B cell (primary cell): ENCODE data around the gene MSX1. TPM values are rescaled to one million over a fixed set of nuclear protein-coding genes. Genes with fewer than 3 reads are reported as not detected.
A peak's percentile ranks its signal among the peaks of the same experiment; 100 is the strongest.

ENCODE experiments used
- ATAC-seq: fragments of 200-7000 bp; cut with Tn5 transposase; one replicate; pipeline ENCODE4 v1.10.0; 2021; ENCODE audit warnings: low read depth, mild to moderate bottlenecking, moderate number of reproducible peaks, moderate library complexity
- CTCF ChIA-PET: fragments of 350-600 bp; sonication (Branson Sonifier 250); formaldehyde crosslinking; loops from one replicate; lab custom pipeline; 2021; ENCODE audit warnings: antibody characterized with exemption, inconsistent platforms; lab: Charles Lee
- POLR2A ChIA-PET: fragments of 350-600 bp; sonication (Branson Sonifier 250); formaldehyde crosslinking; loops from one replicate; lab custom pipeline; 2021; ENCODE audit warnings: antibody characterized with exemption; lab: Charles Lee
- DNase-seq: peaks from one replicate; pipeline ENCODE4 v3.0.0; 2013
- H2AFZ ChIP-seq: 2 replicates; pipeline ENCODE4 v1.6.1; 2012; ENCODE audit warnings: mild to moderate bottlenecking, low read depth, low read length; ENCODE audit not compliant: insufficient read depth, poor library complexity, severe bottlenecking
- H3K27ac ChIP-seq, 2 donors: 1 replicate in 1 of 2; 2 replicates in 1 of 2; pipeline ENCODE4 v1.5.1; 2012 to 2013; ENCODE audit warnings: low read length in 2 of 2, mild to moderate bottlenecking in 2 of 2, moderate library complexity in 1 of 2
- H3K27me3 ChIP-seq, 4 experiments: fragments of 200-600 bp in 1 of 4; sonication (generic) in 1 of 4; replicated peaks in 1 of 4; 1 replicate in 2 of 4; 2 replicates in 2 of 4; pipeline versions ENCODE4 v1.6.1 to v1.7.0; 2013 to 2016; ENCODE audit warnings: low read length in 3 of 4, mild to moderate bottlenecking in 2 of 4, mixed read lengths in 1 of 4, moderate library complexity in 1 of 4; ENCODE audit not compliant: insufficient read depth in 4 of 4, control insufficient read depth in 3 of 4; ENCODE audit errors: control extremely low read depth in 1 of 4
- H3K36me3 ChIP-seq, 2 experiments: replicated peaks in 1 of 2; 1 replicate in 1 of 2; 2 replicates in 1 of 2; pipeline versions ENCODE4 v1.6.1 to v1.7.1; 2013; ENCODE audit warnings: low read length in 1 of 2; ENCODE audit not compliant: insufficient read depth in 2 of 2, control insufficient read depth in 1 of 2; ENCODE audit errors: control extremely low read depth in 1 of 2, extremely low read depth in 1 of 2
- H3K4me1 ChIP-seq, 2 donors: fragments of 200-600 bp in 1 of 2; sonication (generic) in 1 of 2; 1 replicate in 1 of 2; 2 replicates in 1 of 2; pipeline versions ENCODE4 v1.5.1 to v1.6.1; 2013 to 2017; ENCODE audit warnings: low read length in 2 of 2; ENCODE audit not compliant: control insufficient read depth in 2 of 2, insufficient read depth in 2 of 2
- H3K4me2 ChIP-seq: replicated peaks from 2 replicates; pipeline ENCODE3; 2012; ENCODE audit warnings: mild to moderate bottlenecking, low read depth, low read length; ENCODE audit not compliant: poor library complexity, severe bottlenecking
- H3K4me3 ChIP-seq, 5 experiments: fragments of 200-600 bp in 1 of 5; sonication (generic) in 1 of 5; 1 replicate in 3 of 5; 2 replicates in 2 of 5; pipeline versions ENCODE4 v1.5.1 to v1.7.0; 2011 to 2016; ENCODE audit warnings: low read length in 4 of 5, mild to moderate bottlenecking in 4 of 5, low read depth in 2 of 5, control low read depth in 1 of 5, moderate library complexity in 1 of 5; ENCODE audit not compliant: insufficient read depth in 1 of 5; ENCODE audit errors: control extremely low read depth in 1 of 5, extremely low read depth in 1 of 5
- H3K79me2 ChIP-seq: fragments of 200-600 bp; sonication (generic); one replicate; pipeline ENCODE4 v1.6.0; 2016; ENCODE audit warnings: low read length; ENCODE audit not compliant: control insufficient read depth, insufficient read depth
- H3K9ac ChIP-seq: fragments of 200-600 bp; sonication (generic); 2 replicates; pipeline ENCODE4 v1.6.1; 2017; ENCODE audit warnings: mild to moderate bottlenecking, low read length, moderate library complexity
- H3K9me3 ChIP-seq, 3 donors: one replicate each; pipeline versions ENCODE4 v1.6.1 to v1.7.1; 2013; ENCODE audit warnings: low read length in 2 of 3; ENCODE audit not compliant: control insufficient read depth in 2 of 3, insufficient read depth in 1 of 3; ENCODE audit errors: control extremely low read depth in 1 of 3
- H4K20me1 ChIP-seq: 2 replicates; pipeline ENCODE4 v1.6.0; 2012; ENCODE audit warnings: mild to moderate bottlenecking, low read length; ENCODE audit not compliant: insufficient read depth, control insufficient read depth, poor library complexity, severe bottlenecking
- H3K27ac Mint-ChIP-seq: one replicate; pipeline ENCODE4 v1.8.0; 2021; ENCODE audit warnings: mixed read lengths
- H3K27me3 Mint-ChIP-seq: one replicate; pipeline ENCODE4 v1.8.0; 2021; ENCODE audit warnings: mixed read lengths
- H3K4me1 Mint-ChIP-seq: one replicate; pipeline ENCODE4 v1.8.0; 2021; ENCODE audit warnings: mixed read lengths
- H3K4me3 Mint-ChIP-seq: one replicate; pipeline ENCODE4 v1.8.0; 2021; ENCODE audit warnings: mixed read lengths
- H3K9me3 Mint-ChIP-seq: one replicate; pipeline ENCODE4 v1.8.0; 2022; ENCODE audit warnings: mixed read lengths; ENCODE audit not compliant: insufficient read depth
- CTCF ChIP-seq: fragments of 200-600 bp; IDR thresholded peaks from one replicate; pipeline ENCODE4 v1.8.0; 2022; ENCODE audit warnings: antibody characterized with exemption, mild to moderate bottlenecking
- EZH2 ChIP-seq: IDR thresholded peaks from 2 replicates; pipeline ENCODE4 v1.6.1; 2012; ENCODE audit warnings: borderline replicate concordance, low read depth, mild to moderate bottlenecking, moderate library complexity, low read length; ENCODE audit not compliant: insufficient read depth, poor library complexity, severe bottlenecking
- WGBS: methylation state at CpG from one replicate; pipeline ENCODE4 v1.1.5; 2013; ENCODE audit warnings: missing lambda C conversion rate; ENCODE audit not compliant: insufficient coverage; 5-methylcytosine and 5-hydroxymethylcytosine counted together
- intact Hi-C: fragments of 100-400 bp; cut with micrococcal nuclease; formaldehyde crosslinking; loops from one replicate; pipeline ENCODE4 v1.10.0; 2022
- polyA plus RNA-seq: library from polyadenylated mRNA; depleted of rRNA; stranded (reverse); fragments of >200 nt; gene quantifications from 2 replicates; pipeline ENCODE4 v1.2.3, GENCODE V29; 2012
- total RNA-seq, 2 donors: library from RNA; stranded (reverse); fragments of 120-200 nt in 1 of 2; gene quantifications; 1 replicate in 1 of 2; 2 replicates in 1 of 2; pipeline versions ENCODE4 v1.2.3 to v1.2.4, GENCODE V29; 2013 to 2022

MSX1 gene
- total and polyA plus RNA-seq, 2 donors (not counting 1 experiment from before 2014, with no cell fraction given): 0.09 TPM; not detected in 1

DNA sequence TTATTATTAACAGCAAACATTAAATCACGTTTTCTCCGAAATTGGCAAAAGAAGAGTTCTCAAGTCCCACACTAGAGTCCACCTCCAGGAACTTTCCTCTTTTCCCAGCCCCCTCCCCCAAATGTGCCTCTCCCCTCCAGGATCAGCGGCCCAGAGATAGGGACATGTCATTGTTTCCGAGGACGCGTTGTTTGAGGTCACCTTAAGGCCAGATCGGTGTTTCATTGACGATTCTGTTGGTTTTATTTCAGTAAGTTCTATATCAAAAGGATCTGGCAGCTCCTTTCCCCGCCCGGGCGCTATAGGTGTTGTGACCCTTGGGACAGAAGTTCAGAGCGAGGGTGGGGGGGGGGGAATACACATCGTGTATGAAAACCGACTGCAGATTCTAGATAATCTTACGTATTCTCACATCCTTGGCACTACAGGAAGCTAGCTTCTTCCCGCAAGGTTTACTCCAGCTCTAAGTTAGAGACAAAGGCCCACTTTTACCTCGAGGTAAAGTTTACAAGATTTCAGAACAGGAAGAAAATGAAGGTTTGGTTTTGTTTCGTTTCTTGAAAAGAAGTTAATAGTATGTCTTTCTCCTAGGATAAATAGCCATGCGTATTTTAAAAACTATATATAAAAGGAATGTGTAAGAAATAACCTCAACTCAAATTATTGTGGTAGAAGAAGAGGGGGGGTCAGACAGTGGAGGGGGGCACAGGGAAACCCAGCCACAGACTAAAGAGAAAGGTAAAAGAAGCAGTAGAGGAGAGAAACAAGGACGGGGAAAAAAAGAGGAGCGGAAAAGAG is 739 bp upstream of the MSX1 start:
- Histone ChIP-seq H3K27ac (no peak overlapping the region), H3K4me2 (peak overlapping the region; percentile 91), H3K9me3 (peaks cover 4 to 89% (median 54%) of the 10 kb centered on the region in 3 donors), H3K9ac (peak overlapping the region; percentile 35), H3K36me3 (no peaks in the 10 kb centered on the region), H3K27me3 (peaks cover 0 to 95% (median 77%) of the 10 kb centered on the region in 4 experiments), H3K79me2 (no peaks in the 10 kb centered on the region), H2AFZ (peak overlapping the region; percentile 65), H3K4me3 (peak overlapping the region in 3 of 5 experiments; percentile 20 to 69 (median 28)), H3K4me1 (peaks cover 53 to 75% of the 10 kb centered on the region in 2 donors), H4K20me1 (no peaks in the 10 kb centered on the region)
- intact Hi-C loops: loop anchor here (1.0 kb wide), 1 partner anchor 12 kb away; no protein-coding TSS in a partner anchor
- Mint-ChIP-seq H3K27ac (peak overlapping the region; percentile 37), H3K4me3 (peak overlapping the region; percentile 75), H3K27me3 (peaks cover 61% of the 10 kb centered on the region), H3K4me1 (peaks cover 29% of the 10 kb centered on the region), H3K9me3 (peaks cover 2% of the 10 kb centered on the region)
- WGBS: 20% methylated on average over 10 of the region's 21 CpGs
- peak; percentile 41 for DNase-seq
- TF ChIP-seq CTCF: no peak
- TF ChIP-seq EZH2: no peak
- POLR2A ChIA-PET: interaction anchor here (0.7 kb wide), 1 partner anchor 83 kb away, joined by 5 read pairs; no protein-coding TSS in a partner anchor
- no peak for ATAC-seq
- CTCF ChIA-PET: interaction anchor here (0.6 kb wide), 1 partner anchor 296 kb away, joined by 4 read pairs; no protein-coding TSS in a partner anchor
